Measurements from ENCODE around the gene NRIP1. TPM values are rescaled to one million over a fixed set of nuclear protein-coding genes. Genes with fewer than 3 reads are reported as not detected.
A peak's percentile ranks its signal among the peaks of the same experiment; 100 is the strongest.

NRIP1 gene
- total RNA-seq (14.6 TPM), polyA plus RNA-seq (10 to 100 TPM; 11.6 to 20.3 (median 12.6) TPM)

- H3K27ac Mint-ChIP-seq: peak within 1 kb of the TSS; percentile 97 to 98 (median 97)
- H3K4me1 Mint-ChIP-seq: peaks cover 7 to 48% (median 30%) of the 10 kb centered on the region in 4 donors
- ATAC-seq (ENCODE audit: low read depth in 2 of 2): peak; percentile 84 to 85
- peaks cover 60% of the 10 kb centered on the region for H3K27me3 Mint-ChIP-seq
- H3K36me3 ChIP-seq (ENCODE audit: control insufficient read depth, insufficient read depth, low read length): no peaks in the 10 kb centered on the region
- H3K27me3 ChIP-seq (ENCODE audit: control insufficient read depth, insufficient read depth, low read length): peaks cover 30% of the 10 kb centered on the region
- H3K4me3 ChIP-seq (ENCODE audit: low read depth, low read length): peak within 1 kb of the TSS; percentile 93
- H3K36me3 Mint-ChIP-seq: no peaks in the 10 kb centered on the region
- peak within 1 kb of the TSS; percentile 76 for H3K27ac ChIP-seq (ENCODE audit: insufficient read depth, low read length, poor library complexity, severe bottlenecking)
- peaks cover 27% of the 10 kb centered on the region for H3K4me1 ChIP-seq (ENCODE audit: control insufficient read depth, insufficient read depth, low read length, poor library complexity, severe bottlenecking)
- H3K9me3 Mint-ChIP-seq: peaks cover 0 to 4% (median 0%) of the 10 kb centered on the region in 7 donors
- DNase-seq: peak; percentile 66 to 89 (median 80)
- no peaks in the 10 kb centered on the region for H3K9me3 ChIP-seq (ENCODE audit: control insufficient read depth in 2 of 2, low read length in 2 of 2)
- H3K4me3 Mint-ChIP-seq: peak within 1 kb of the TSS; percentile 92 to 98 (median 96)
Observed at GRCh38 chr21:15064576-15065391, at the start of gene NRIP1. Gene NRIP1 (minus strand): TSS chr21:15065000. CDS start chr21:14968192, 96,808 bp downstream.

- Histone ChIP-seq H3K4me3 (ENCODE audit: low read depth, low read length) (no peak overlapping the region), H3K4me1 (ENCODE audit: control insufficient read depth, insufficient read depth, low read length, poor library complexity, severe bottlenecking) (no peaks in the 10 kb centered on the region), H3K9me3 (ENCODE audit: control insufficient read depth in 2 of 2, low read length in 2 of 2) (no peaks in the 10 kb centered on the region), H3K36me3 (ENCODE audit: control insufficient read depth, insufficient read depth, low read length) (no peaks in the 10 kb centered on the region), H3K27me3 (ENCODE audit: control insufficient read depth, insufficient read depth, low read length) (no peaks in the 10 kb centered on the region), H3K27ac (ENCODE audit: insufficient read depth, low read length, poor library complexity, severe bottlenecking) (no peak overlapping the region)
- H3K27me3 Mint-ChIP-seq: peaks cover 10% of the 10 kb centered on the region
- H3K27ac Mint-ChIP-seq: no peak overlapping the region
- H3K4me3 Mint-ChIP-seq: no peak overlapping the region
- no peaks in the 10 kb centered on the region for H3K9me3 Mint-ChIP-seq
- no peaks in the 10 kb centered on the region for H3K36me3 Mint-ChIP-seq
- ATAC-seq (ENCODE audit: low read depth in 2 of 2): no peak
- no peak for DNase-seq
- H3K4me1 Mint-ChIP-seq: no peaks in the 10 kb centered on the region
Observed at GRCh38 chr21:15112858-15113257, 48.1 kb upstream of the NRIP1 start.

GRCh38 chr21:15108801-15109200 lies 44.0 kb upstream of the NRIP1 start:
- no peak overlapping the region for H3K4me3 ChIP-seq (ENCODE audit: low read depth, low read length)
- no peak for ATAC-seq (ENCODE audit: low read depth in 2 of 2)
- H3K9me3 Mint-ChIP-seq: no peaks in the 10 kb centered on the region

GRCh38 chr21:15104470-15104869 lies 39.7 kb upstream of the NRIP1 start:
- H3K36me3 ChIP-seq (ENCODE audit: control insufficient read depth, insufficient read depth, low read length): no peaks in the 10 kb centered on the region
- H3K27me3 ChIP-seq (ENCODE audit: control insufficient read depth, insufficient read depth, low read length): no peaks in the 10 kb centered on the region
- H3K4me3 ChIP-seq (ENCODE audit: low read depth, low read length): no peak overlapping the region
- H3K9me3 ChIP-seq (ENCODE audit: control insufficient read depth in 2 of 2, low read length in 2 of 2): no peaks in the 10 kb centered on the region
- H3K36me3 Mint-ChIP-seq: no peaks in the 10 kb centered on the region
- no peak overlapping the region for H3K4me3 Mint-ChIP-seq
- H3K4me1 Mint-ChIP-seq: no peaks in the 10 kb centered on the region
- H3K27ac Mint-ChIP-seq: no peak overlapping the region
- no peaks in the 10 kb centered on the region for H3K9me3 Mint-ChIP-seq
- no peaks in the 10 kb centered on the region for H3K4me1 ChIP-seq (ENCODE audit: control insufficient read depth, insufficient read depth, low read length, poor library complexity, severe bottlenecking)
- ATAC-seq (ENCODE audit: low read depth in 2 of 2) (no peak), DNase-seq (no peak)
- H3K27ac ChIP-seq (ENCODE audit: insufficient read depth, low read length, poor library complexity, severe bottlenecking): no peak overlapping the region
- no peaks in the 10 kb centered on the region for H3K27me3 Mint-ChIP-seq

More at GRCh38 chr21:15108801-15109200, 44.0 kb upstream of the NRIP1 start:
- Mint-ChIP-seq H3K27me3 (peaks cover 5% of the 10 kb centered on the region), H3K27ac (no peak overlapping the region), H3K4me1 (no peaks in the 10 kb centered on the region), H3K36me3 (no peaks in the 10 kb centered on the region), H3K4me3 (no peak overlapping the region)
- Histone ChIP-seq H3K27me3 (ENCODE audit: control insufficient read depth, insufficient read depth, low read length) (no peaks in the 10 kb centered on the region), H3K9me3 (ENCODE audit: control insufficient read depth in 2 of 2, low read length in 2 of 2) (no peaks in the 10 kb centered on the region), H3K36me3 (ENCODE audit: control insufficient read depth, insufficient read depth, low read length) (no peaks in the 10 kb centered on the region), H3K27ac (ENCODE audit: insufficient read depth, low read length, poor library complexity, severe bottlenecking) (no peak overlapping the region), H3K4me1 (ENCODE audit: control insufficient read depth, insufficient read depth, low read length, poor library complexity, severe bottlenecking) (no peaks in the 10 kb centered on the region)
- no peak for DNase-seq

GRCh38 chr21:15098908-15099307 lies 34.1 kb upstream of the NRIP1 start:
- Mint-ChIP-seq H3K4me3 (no peak overlapping the region), H3K27ac (no peak overlapping the region), H3K9me3 (peaks cover 0 to under 1% (median 0%) of the 10 kb centered on the region in 7 donors), H3K36me3 (no peaks in the 10 kb centered on the region), H3K27me3 (no peaks in the 10 kb centered on the region), H3K4me1 (no peaks in the 10 kb centered on the region)
- Histone ChIP-seq H3K27me3 (ENCODE audit: control insufficient read depth, insufficient read depth, low read length) (no peaks in the 10 kb centered on the region), H3K9me3 (ENCODE audit: control insufficient read depth in 2 of 2, low read length in 2 of 2) (no peaks in the 10 kb centered on the region), H3K36me3 (ENCODE audit: control insufficient read depth, insufficient read depth, low read length) (no peaks in the 10 kb centered on the region), H3K4me3 (ENCODE audit: low read depth, low read length) (no peak overlapping the region), H3K27ac (ENCODE audit: insufficient read depth, low read length, poor library complexity, severe bottlenecking) (no peak overlapping the region), H3K4me1 (ENCODE audit: control insufficient read depth, insufficient read depth, low read length, poor library complexity, severe bottlenecking) (no peaks in the 10 kb centered on the region)
- ATAC-seq (ENCODE audit: low read depth in 2 of 2) (no peak), DNase-seq (no peak)

- Histone ChIP-seq H3K9me3 (ENCODE audit: control insufficient read depth in 2 of 2, low read length in 2 of 2) (no peaks in the 10 kb centered on the region), H3K4me1 (ENCODE audit: control insufficient read depth, insufficient read depth, low read length, poor library complexity, severe bottlenecking) (no peaks in the 10 kb centered on the region), H3K4me3 (ENCODE audit: low read depth, low read length) (no peak overlapping the region), H3K27me3 (ENCODE audit: control insufficient read depth, insufficient read depth, low read length) (no peaks in the 10 kb centered on the region), H3K36me3 (ENCODE audit: control insufficient read depth, insufficient read depth, low read length) (no peaks in the 10 kb centered on the region), H3K27ac (ENCODE audit: insufficient read depth, low read length, poor library complexity, severe bottlenecking) (no peak overlapping the region)
- ATAC-seq (ENCODE audit: low read depth in 2 of 2) (no peak), DNase-seq (no peak)
- Mint-ChIP-seq H3K27me3 (no peaks in the 10 kb centered on the region), H3K9me3 (peaks cover 0 to 4% (median 0%) of the 10 kb centered on the region in 7 donors), H3K36me3 (no peaks in the 10 kb centered on the region), H3K27ac (peak overlapping the region in 1 of 3 donors; percentile 8), H3K4me3 (no peak overlapping the region), H3K4me1 (no peaks in the 10 kb centered on the region)
Observed at GRCh38 chr21:15098181-15098580, 33.4 kb upstream of the NRIP1 start.

- Mint-ChIP-seq H3K4me1 (no peaks in the 10 kb centered on the region), H3K36me3 (no peaks in the 10 kb centered on the region), H3K27me3 (no peaks in the 10 kb centered on the region), H3K9me3 (peaks cover 0 to 4% (median 0%) of the 10 kb centered on the region in 7 donors), H3K27ac (no peak overlapping the region), H3K4me3 (no peak overlapping the region)
- no peaks in the 10 kb centered on the region for H3K9me3 ChIP-seq (ENCODE audit: control insufficient read depth in 2 of 2, low read length in 2 of 2)
- ATAC-seq (ENCODE audit: low read depth in 2 of 2) (no peak), DNase-seq (no peak)
- H3K4me3 ChIP-seq (ENCODE audit: low read depth, low read length): no peak overlapping the region
- no peaks in the 10 kb centered on the region for H3K36me3 ChIP-seq (ENCODE audit: control insufficient read depth, insufficient read depth, low read length)
- H3K27me3 ChIP-seq (ENCODE audit: control insufficient read depth, insufficient read depth, low read length): no peaks in the 10 kb centered on the region
- no peak overlapping the region for H3K27ac ChIP-seq (ENCODE audit: insufficient read depth, low read length, poor library complexity, severe bottlenecking)
- H3K4me1 ChIP-seq (ENCODE audit: control insufficient read depth, insufficient read depth, low read length, poor library complexity, severe bottlenecking): no peaks in the 10 kb centered on the region
Observed at GRCh38 chr21:15097580-15097979, 32.8 kb upstream of the NRIP1 start.

- H3K9me3 Mint-ChIP-seq: peaks cover 0 to 4% (median 0%) of the 10 kb centered on the region in 7 donors
- no peak overlapping the region for H3K27ac Mint-ChIP-seq
- ATAC-seq (ENCODE audit: low read depth in 2 of 2): no peak
- no peaks in the 10 kb centered on the region for H3K4me1 Mint-ChIP-seq
- DNase-seq: no peak
- Histone ChIP-seq H3K4me1 (ENCODE audit: control insufficient read depth, insufficient read depth, low read length, poor library complexity, severe bottlenecking) (no peaks in the 10 kb centered on the region), H3K27ac (ENCODE audit: insufficient read depth, low read length, poor library complexity, severe bottlenecking) (no peak overlapping the region), H3K27me3 (ENCODE audit: control insufficient read depth, insufficient read depth, low read length) (no peaks in the 10 kb centered on the region), H3K4me3 (ENCODE audit: low read depth, low read length) (no peak overlapping the region), H3K36me3 (ENCODE audit: control insufficient read depth, insufficient read depth, low read length) (no peaks in the 10 kb centered on the region), H3K9me3 (ENCODE audit: control insufficient read depth in 2 of 2, low read length in 2 of 2) (no peaks in the 10 kb centered on the region)
- no peaks in the 10 kb centered on the region for H3K36me3 Mint-ChIP-seq
- no peaks in the 10 kb centered on the region for H3K27me3 Mint-ChIP-seq
- no peak overlapping the region for H3K4me3 Mint-ChIP-seq
Observed at GRCh38 chr21:15096146-15096545, 31.3 kb upstream of the NRIP1 start.

Measured in CD4-positive, CD25-positive, alpha-beta regulatory T cell (primary cell).